Vagina (tissue), 2 donors: ENCODE measurements around the gene MARCHF11.

ENCODE experiments used
- POLR2A ChIP-seq, 2 donors: fragments of 450-650 bp; IDR thresholded peaks; one replicate each; pipeline ENCODE4 v1.6.1; 2017; ENCODE audit warnings: antibody characterized with exemption in 2 of 2, mild to moderate bottlenecking in 2 of 2, moderate library complexity in 2 of 2
- POLR2AphosphoS5 ChIP-seq, 2 donors: sonication (generic); formaldehyde crosslinking; IDR thresholded peaks; one replicate each; pipeline ENCODE4 v1.9.0; 2017; ENCODE audit warnings: antibody characterized with exemption in 2 of 2, mild to moderate bottlenecking in 2 of 2, low read depth in 1 of 2; ENCODE audit not compliant: insufficient read depth in 1 of 2
- TF ChIP-seq, protein P1 (sequence below), 3 experiments: fragments of 450-650 bp in 2 of 3; fragments of 200-600 bp in 1 of 3; sonication (generic) in 1 of 3; IDR thresholded peaks; one replicate each; pipeline ENCODE4 v1.5.1; 2017 to 2019; ENCODE audit warnings: antibody characterized with exemption in 3 of 3, mild to moderate bottlenecking in 2 of 3, moderate library complexity in 2 of 3

DNA sequence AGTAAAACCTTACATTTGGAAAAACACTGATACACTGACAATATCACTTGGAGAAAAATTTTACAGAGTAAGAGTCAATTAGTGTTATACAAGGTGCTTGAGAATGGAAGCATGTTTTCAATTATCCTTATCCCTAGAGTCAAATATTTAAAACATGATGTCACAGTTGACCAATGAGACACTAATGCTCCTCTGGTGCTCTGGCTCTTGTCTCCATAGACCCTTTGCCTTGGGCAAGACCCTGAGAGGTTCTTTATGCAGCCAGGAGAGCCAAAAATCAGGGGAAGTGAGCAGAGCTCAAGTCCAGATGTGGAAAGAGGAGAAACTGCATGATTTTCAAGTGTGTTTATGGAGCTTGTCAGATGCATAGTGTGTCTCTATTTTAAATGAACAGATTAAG, 153.9 kb downstream of the MARCHF11 start:
- TF ChIP-seq, protein P1, sequence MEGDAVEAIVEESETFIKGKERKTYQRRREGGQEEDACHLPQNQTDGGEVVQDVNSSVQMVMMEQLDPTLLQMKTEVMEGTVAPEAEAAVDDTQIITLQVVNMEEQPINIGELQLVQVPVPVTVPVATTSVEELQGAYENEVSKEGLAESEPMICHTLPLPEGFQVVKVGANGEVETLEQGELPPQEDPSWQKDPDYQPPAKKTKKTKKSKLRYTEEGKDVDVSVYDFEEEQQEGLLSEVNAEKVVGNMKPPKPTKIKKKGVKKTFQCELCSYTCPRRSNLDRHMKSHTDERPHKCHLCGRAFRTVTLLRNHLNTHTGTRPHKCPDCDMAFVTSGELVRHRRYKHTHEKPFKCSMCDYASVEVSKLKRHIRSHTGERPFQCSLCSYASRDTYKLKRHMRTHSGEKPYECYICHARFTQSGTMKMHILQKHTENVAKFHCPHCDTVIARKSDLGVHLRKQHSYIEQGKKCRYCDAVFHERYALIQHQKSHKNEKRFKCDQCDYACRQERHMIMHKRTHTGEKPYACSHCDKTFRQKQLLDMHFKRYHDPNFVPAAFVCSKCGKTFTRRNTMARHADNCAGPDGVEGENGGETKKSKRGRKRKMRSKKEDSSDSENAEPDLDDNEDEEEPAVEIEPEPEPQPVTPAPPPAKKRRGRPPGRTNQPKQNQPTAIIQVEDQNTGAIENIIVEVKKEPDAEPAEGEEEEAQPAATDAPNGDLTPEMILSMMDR (IDR thresholded peaks at IDR 0.05), result no peak
- TF ChIP-seq POLR2A (IDR thresholded peaks at IDR 0.05) (no peak), POLR2AphosphoS5 (IDR thresholded peaks at IDR 0.05; ENCODE audit: insufficient read depth in 1 of 2, low read depth in 1 of 2) (no peak)
